Measurements from ENCODE around the gene NAV2.

The NAV2 gene

GRCh38 chr11:19715373-19715772 is 2.7 kb downstream of the NAV2 start:
- in situ Hi-C loops (cut with HindIII; ENCODE audit: low sequenced_read_pairs) = loop anchor here (5.0 kb wide), 2 partner anchors 62 to 143 kb away; no protein-coding TSS in a partner anchor

- in situ Hi-C loops (cut with HindIII; ENCODE audit: low sequenced_read_pairs) = loop anchor here (5.0 kb wide), 2 partner anchors 59 to 146 kb away; no protein-coding TSS in a partner anchor
Observed at GRCh38 chr11:19718051-19718450, 5.4 kb downstream of the NAV2 start.

DNA sequence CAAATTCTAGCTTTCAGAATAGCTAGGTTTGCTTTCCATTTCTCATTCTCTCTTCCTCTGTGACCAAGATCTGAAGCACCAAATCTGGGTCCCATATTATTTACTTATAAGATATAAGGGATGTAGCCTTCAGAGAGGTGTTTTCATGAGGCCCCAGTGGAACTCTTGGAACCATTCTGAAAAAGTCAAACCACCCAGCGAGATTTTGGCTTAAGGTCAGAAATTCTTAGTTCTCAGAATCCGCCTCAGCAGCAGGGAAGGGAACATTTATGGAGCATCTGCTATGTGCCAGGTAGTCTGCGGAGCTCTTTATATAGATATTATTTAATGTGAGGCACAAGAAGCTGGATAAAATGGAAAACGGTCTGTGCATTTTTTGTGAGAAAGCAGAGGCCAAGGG is 6.3 kb downstream of the NAV2 start:
- in situ Hi-C loops (cut with HindIII; ENCODE audit: low sequenced_read_pairs) = loop anchor here (5.0 kb wide), 2 partner anchors 58 to 147 kb away; no protein-coding TSS in a partner anchor

GRCh38 chr11:19719960-19720359 is 7.3 kb downstream of the NAV2 start:
- in situ Hi-C loops (cut with HindIII; ENCODE audit: low sequenced_read_pairs) = loop anchor here (5.0 kb wide), 2 partner anchors 57 to 148 kb away; no protein-coding TSS in a partner anchor

DNA sequence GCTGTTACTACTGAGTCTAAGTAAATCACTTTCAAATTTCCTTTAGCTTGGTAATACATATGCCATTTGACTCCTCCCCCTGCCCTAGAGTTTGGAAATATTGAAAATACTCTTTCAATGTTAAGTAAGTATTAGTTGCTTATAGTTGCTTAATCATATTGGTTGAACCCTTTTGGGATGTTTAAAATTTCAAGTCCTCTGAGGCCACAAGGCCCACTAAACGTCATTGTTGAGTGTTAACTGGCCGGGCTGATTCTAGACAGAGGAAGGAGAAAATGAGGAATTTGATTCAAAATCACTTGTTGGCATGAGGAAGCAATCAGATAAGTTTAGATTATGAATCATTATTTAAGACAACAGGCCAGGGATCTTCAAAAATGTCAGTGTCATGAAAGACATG is 8.5 kb downstream of the NAV2 start:
- in situ Hi-C loops (cut with HindIII; ENCODE audit: low sequenced_read_pairs) = no loop called here

GRCh38 chr11:19722702-19723101 is 10.1 kb downstream of the NAV2 start:
- in situ Hi-C loops (cut with HindIII; ENCODE audit: low sequenced_read_pairs) = no loop called here

DNA sequence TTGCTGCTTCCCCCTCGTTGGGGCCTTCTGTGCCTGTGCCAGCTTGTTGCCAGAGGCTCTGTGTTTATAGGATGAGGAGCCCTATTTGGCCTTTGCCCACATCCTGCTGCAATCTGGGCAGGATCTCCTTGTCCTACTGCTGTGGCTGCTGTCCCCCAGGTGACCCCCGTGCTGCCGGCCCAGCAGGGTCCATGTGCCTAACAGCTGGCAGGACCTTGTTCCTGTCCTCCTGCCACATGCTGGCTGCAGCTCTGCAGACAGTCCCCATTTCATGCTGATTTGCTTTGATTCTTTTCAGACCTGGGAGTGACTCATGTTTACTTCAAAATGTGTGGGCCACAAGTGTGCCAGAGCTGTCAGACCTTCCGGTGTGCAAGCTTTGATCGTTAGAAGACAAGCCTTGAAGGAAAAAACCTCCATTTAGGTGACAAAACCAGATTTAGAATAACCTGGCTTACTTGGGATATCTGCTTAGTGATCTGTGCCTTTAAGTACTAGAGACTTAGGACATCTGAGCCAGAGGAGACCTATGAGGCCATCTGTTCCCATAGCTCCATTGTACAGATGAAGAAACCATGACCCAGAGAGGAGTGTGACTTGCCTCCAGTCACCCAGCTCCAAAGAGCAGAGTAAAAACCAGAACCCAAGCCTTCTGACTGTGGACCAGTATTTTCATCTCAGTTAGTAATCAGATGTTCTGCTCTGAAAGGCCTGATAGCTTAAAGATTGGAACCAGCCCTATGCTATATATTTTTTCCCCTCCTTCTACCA is 11.1 kb downstream of the NAV2 start:
- in situ Hi-C loops (cut with HindIII; ENCODE audit: low sequenced_read_pairs) = no loop called here

GRCh38 chr11:19724765-19725164 is 12.1 kb downstream of the NAV2 start:
- in situ Hi-C loops (cut with HindIII; ENCODE audit: low sequenced_read_pairs) = no loop called here

DNA sequence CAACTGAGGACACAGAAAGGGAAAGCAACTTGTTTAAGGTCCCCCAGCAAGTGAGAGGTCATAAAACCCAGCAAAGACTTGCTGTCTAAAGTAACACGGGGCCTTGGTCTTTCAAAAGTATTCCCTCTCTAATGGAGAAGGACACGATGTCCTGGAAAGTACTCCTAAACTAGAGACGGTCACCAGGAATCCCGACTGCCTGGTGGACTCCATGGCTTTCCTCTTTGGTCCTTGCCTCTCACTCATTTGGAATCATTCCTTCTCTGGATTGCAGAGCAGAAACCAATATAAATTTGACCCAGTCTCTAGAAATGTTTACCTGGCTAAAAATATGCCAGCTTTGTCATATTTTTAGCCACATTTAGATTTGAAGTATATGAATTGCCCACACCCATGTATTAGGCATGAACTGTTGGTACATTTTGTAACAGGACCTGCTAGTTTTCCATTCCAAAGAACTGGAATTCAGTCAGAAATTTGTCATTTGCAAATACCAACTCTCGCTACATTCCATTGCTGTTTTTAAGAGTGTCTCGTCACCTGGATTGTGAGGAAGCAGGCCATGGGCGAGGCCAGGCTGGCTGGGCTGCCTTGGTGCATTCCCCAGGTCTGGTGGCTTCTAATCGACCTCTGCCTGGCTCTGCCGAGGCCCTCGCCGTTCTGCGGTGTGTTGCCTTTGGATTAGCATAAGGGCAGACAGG is 12.9 kb downstream of the NAV2 start:
- in situ Hi-C loops (cut with HindIII; ENCODE audit: low sequenced_read_pairs) = no loop called here

GRCh38 chr11:19727246-19727645 is 14.6 kb downstream of the NAV2 start:
- in situ Hi-C loops (cut with HindIII; ENCODE audit: low sequenced_read_pairs) = no loop called here

- in situ Hi-C loops (cut with HindIII; ENCODE audit: low sequenced_read_pairs) = no loop called here
Observed at GRCh38 chr11:19728436-19728835, 15.8 kb downstream of the NAV2 start.

DNA sequence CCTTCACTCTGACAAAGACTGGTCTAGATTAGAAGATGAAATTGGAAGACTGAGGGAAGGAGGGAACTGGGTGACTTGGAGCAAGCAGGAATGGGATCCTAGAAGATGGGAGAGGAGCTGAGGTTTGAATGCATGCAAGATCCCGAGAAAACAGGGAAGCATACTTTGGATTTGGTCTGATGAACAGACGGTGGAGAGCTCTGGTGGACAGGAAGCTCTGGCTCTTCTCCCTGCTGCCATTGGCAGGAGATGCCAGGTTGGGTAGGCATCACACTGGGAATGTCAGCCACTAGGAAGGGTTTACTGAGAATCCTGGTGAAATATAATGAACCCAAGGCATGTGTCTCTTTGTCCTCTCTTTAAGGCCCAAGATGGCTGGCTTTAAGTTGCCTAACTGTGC is 16.5 kb downstream of the NAV2 start:
- in situ Hi-C loops (cut with HindIII; ENCODE audit: low sequenced_read_pairs) = no loop called here

DNA sequence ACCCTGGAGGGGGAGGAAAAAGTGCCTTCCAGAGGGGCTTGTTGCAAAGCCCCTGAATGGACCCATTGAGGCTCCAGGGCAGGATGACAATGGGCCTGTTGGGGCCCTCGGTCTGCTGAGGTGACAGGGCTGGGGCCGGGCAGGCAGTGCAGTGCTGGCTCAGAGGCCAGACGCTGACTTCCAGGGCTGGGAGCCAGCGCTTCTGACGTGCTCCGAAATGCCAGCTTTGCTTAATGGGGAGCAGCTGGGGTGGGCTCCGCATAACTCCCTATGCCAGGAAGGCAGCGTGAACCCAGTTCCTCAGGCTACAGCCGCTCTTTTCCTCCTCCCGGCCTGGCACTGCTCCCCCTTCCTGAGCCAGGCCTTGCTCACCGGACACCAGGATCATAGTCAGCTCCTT is 17.7 kb downstream of the NAV2 start:
- in situ Hi-C loops (cut with HindIII; ENCODE audit: low sequenced_read_pairs) = no loop called here

DNA sequence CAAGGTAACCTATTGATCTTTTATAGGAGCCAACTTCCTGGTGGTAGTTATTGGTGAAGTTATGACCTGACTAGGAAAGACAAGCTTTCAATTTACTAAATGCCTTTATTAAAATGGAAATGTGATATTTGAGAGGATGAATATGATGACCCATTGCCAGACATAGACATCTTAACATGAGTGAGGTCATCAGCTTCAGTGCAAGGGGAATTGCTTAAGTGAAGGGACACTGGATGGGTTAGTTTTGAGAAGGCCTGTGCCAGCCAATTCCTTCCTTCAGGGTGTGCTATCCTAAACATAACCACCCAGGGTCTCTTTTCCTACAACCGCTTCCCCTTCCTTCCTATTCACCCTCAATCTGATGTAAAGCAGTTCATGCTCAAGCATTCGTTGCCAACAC is 21.5 kb downstream of the NAV2 start:
- in situ Hi-C loops (cut with HindIII; ENCODE audit: low sequenced_read_pairs) = no loop called here

DNA sequence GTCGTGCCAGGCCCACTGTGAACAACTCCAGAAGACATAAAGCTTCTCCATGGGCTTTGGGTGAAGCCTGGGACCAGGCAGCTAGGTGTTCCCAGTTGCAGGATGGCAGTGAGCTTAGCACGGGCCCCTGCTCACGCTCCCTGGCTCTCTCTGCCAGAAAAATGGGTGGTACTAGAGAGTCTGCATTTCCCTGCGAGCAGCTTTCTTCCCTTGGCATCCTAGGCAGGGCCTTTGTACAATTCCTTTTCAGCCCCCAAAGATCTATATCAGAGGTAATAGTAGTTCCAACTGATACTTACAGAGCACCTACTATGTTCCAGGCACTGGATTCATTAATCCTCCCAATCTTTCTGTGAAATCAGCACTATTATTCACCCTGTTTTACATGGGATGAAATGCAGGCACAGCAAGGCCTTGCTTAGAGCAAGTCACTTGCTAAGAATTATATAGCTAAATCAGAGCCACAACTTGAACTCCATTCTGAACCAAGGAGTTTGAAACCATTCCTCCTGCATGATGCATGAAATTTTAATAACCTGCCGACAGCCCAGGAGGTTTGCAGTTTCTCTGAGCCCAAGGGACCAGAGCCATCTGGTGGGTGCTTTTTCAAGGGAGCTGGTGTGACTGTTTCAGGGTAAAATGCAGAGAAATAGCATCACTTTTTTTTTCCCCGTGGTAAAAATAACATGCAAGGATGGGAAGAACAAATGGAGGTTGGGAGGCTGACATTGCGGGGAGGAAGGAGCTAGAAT is 22.7 kb downstream of the NAV2 start:
- in situ Hi-C loops (cut with HindIII; ENCODE audit: low sequenced_read_pairs) = no loop called here

- in situ Hi-C loops (cut with HindIII; ENCODE audit: low sequenced_read_pairs) = no loop called here
Observed at GRCh38 chr11:19735909-19736498, 23.4 kb downstream of the NAV2 start.

- in situ Hi-C loops (cut with HindIII; ENCODE audit: low sequenced_read_pairs) = no loop called here
Observed at GRCh38 chr11:19736831-19737230, 24.2 kb downstream of the NAV2 start.

DNA sequence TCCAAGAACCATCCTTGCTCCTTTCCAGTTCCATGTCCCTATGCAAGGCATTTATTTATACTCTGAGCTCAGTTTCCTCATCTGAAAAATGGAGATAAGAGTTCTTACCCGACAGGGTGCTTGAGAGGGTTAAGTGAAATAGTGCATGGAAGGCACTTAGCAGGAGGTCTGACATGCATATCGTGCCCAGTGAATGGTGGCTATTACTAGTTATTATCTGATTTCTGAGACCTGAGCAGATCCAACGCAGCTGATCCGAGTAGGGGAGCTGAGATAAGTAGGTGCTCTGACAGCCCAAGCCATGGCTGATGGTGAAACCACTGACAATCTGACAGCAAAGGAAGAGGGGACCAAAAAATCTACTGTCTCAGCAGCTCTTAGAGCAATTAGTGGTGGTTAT is 24.9 kb downstream of the NAV2 start:
- in situ Hi-C loops (cut with HindIII; ENCODE audit: low sequenced_read_pairs) = no loop called here

- in situ Hi-C loops (cut with HindIII; ENCODE audit: low sequenced_read_pairs) = no loop called here
Observed at GRCh38 chr11:19738124-19738523, 25.5 kb downstream of the NAV2 start.

DNA sequence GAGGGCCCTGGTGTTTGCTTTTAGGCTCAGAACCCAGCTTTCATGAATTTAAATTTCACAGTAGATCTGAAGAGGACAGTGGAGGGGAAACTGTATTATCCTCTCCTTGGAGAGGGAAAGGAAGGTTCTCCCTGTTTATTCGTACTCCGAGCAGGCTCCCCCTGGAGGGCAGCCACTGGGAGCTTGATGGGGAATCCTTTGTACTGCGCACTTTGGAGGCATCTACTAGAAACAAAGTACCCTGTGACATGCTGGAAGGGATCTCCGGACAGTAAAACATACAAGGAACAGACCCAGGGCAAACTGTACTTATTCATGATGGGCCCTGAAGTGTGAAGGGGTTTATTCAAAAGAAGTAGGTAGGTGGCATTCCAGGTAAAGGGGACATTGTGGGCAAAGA is 27.2 kb downstream of the NAV2 start:
- in situ Hi-C loops (cut with HindIII; ENCODE audit: low sequenced_read_pairs) = no loop called here

DNA sequence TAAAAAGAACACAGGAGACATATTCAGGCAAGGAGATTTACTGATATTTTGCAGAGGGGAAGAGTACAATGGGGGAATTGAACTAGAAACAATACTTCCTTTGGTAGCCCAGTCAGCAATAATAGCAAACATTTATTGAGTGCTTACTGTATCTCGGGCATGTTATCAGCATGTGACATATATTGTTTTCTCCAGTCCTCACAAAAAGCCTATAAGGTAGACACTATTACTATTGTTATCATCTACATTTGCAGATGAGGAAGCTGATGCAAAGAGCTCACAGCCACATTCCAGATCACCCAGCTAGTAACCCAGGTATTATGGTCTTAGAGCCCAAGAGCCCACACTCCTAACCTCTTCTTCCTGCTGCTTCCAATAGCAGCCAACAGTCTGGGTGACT is 27.9 kb downstream of the NAV2 start:
- in situ Hi-C loops (cut with HindIII; ENCODE audit: low sequenced_read_pairs) = no loop called here
